ENCODE measurements around the gene RAB3GAP2. TPM values are rescaled to one million over a fixed set of nuclear protein-coding genes. Genes with fewer than 3 reads are reported as not detected.

The RAB3GAP2 gene
- total RNA-seq, 1 experiment from 2014 or later = 17.1 TPM

Small RNAs within 50 kb of the gene (small RNA-seq; reads per million reads assigned to genes)
- not detected for gene MIR194-1
- gene MIR215 = 0.07 reads per million
- gene MIR664A = not detected
- gene SNORA36B = 0.07 reads per million

Other genes starting within 250 kb of the RAB3GAP2 start
- gene EPRS1, start 225.9 kb downstream of the RAB3GAP2 start, total RNA-seq (2014; rRNA removed; shearing (Covaris generic)) = 89.2 and 95.3 TPM in 2 replicates
- 27.4 and 29.2 TPM in 2 replicates for gene BPNT1, start 182.7 kb downstream of the RAB3GAP2 start, total RNA-seq (2014; rRNA removed; shearing (Covaris generic))
- gene IARS2, start 178.3 kb downstream of the RAB3GAP2 start, total RNA-seq (2014; rRNA removed; shearing (Covaris generic)) = 87.0 and 104 TPM in 2 replicates

Data from HT1080 (cell line).